ENCODE results near the gene ENPP6. TPM values are rescaled to one million over a fixed set of nuclear protein-coding genes. Genes with fewer than 3 reads are reported as not detected.

Gene ENPP6
- polyA plus RNA-seq, 1 experiment = not detected

DNA sequence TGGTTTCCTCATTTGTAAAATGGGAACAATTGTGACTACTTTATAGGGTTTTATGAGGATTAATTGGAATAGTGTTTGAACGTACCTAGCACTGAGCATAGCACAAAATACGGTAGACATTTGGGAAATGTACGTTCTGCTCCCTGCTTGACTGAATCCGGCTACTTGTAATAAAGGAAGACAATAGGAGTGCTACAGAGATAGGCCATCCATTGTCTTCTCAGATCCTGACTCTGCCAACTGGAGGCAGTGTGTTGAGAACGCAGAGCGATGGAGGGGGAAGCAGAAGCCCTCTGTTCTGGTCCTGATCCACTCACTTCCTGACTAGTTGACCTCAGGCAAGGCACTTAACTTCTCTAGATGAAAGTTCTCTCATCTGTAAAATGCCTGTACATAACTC lies 26.4 kb downstream of the ENPP6 start:
- TF ChIP-seq, protein P1, sequence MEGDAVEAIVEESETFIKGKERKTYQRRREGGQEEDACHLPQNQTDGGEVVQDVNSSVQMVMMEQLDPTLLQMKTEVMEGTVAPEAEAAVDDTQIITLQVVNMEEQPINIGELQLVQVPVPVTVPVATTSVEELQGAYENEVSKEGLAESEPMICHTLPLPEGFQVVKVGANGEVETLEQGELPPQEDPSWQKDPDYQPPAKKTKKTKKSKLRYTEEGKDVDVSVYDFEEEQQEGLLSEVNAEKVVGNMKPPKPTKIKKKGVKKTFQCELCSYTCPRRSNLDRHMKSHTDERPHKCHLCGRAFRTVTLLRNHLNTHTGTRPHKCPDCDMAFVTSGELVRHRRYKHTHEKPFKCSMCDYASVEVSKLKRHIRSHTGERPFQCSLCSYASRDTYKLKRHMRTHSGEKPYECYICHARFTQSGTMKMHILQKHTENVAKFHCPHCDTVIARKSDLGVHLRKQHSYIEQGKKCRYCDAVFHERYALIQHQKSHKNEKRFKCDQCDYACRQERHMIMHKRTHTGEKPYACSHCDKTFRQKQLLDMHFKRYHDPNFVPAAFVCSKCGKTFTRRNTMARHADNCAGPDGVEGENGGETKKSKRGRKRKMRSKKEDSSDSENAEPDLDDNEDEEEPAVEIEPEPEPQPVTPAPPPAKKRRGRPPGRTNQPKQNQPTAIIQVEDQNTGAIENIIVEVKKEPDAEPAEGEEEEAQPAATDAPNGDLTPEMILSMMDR (IDR thresholded peaks at IDR 0.05; ENCODE audit: insufficient read depth, low read depth, low read length) = no peak
- ChIA-PET CTCF (no interaction called here), POLR2A (no interaction called here)
- Histone ChIP-seq H3K4me3 (ENCODE audit: low read depth, low read length) (no peak overlapping the region), H3K27me3 (ENCODE audit: control insufficient read depth, insufficient read depth, low read length) (no peaks in the 10 kb centered on the region), H3K36me3 (ENCODE audit: control insufficient read depth, insufficient read depth, low read length) (no peaks in the 10 kb centered on the region)
- DNase-seq (ENCODE audit: low read depth) = no peak

DNA sequence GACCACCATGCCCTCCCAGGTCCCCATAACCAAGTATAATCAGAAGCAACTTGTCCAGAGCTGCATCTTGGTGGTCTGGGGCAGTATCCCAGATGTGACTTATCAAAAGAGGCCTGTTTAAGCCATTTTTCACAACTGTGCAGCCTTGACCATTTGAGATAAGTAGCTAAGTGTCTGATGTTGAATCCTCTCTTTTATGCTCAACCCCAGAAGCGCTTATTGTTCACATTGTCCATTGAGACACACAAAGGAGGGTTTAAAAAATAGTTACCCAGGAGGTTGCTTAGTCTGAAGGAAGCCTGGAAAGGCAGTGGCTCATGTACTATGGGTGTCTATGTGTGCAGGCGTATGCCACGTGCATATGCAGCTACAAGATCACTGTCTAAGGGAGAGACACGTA lies 27.0 kb downstream of the ENPP6 start:
- no peaks in the 10 kb centered on the region for H3K27me3 ChIP-seq (ENCODE audit: control insufficient read depth, insufficient read depth, low read length)
- ChIA-PET CTCF (no interaction called here), POLR2A (no interaction called here)
- TF ChIP-seq, protein P1 (IDR thresholded peaks at IDR 0.05; ENCODE audit: insufficient read depth, low read depth, low read length) = no peak
- H3K36me3 ChIP-seq (ENCODE audit: control insufficient read depth, insufficient read depth, low read length) = no peaks in the 10 kb centered on the region
- no peak for DNase-seq (ENCODE audit: low read depth)
- no peak overlapping the region for H3K4me3 ChIP-seq (ENCODE audit: low read depth, low read length)

DNA sequence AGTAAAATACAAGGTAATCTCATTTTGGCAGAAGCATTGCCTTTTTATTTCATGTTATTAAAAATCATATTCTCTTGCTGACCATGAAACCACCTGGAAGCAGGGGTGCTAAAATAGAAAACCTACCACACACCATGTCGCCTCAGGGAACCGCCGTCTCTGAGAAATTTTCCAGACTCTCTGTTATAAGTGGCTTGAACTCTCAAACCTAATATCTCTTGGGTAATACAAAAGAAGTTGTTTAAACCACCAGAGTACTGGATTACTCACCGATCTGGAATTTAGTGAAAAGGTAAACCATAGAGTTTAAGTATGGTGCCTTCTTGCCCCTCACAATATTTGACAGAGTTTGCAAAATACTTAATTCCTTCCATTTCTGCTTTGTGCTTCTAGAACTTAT lies 27.7 kb downstream of the ENPP6 start:
- ChIA-PET CTCF (no interaction called here), POLR2A (no interaction called here)
- no peak for DNase-seq (ENCODE audit: low read depth)
- TF ChIP-seq, protein P1 (IDR thresholded peaks at IDR 0.05; ENCODE audit: insufficient read depth, low read depth, low read length) = no peak
- Histone ChIP-seq H3K36me3 (ENCODE audit: control insufficient read depth, insufficient read depth, low read length) (no peaks in the 10 kb centered on the region), H3K4me3 (ENCODE audit: low read depth, low read length) (no peak overlapping the region), H3K27me3 (ENCODE audit: control insufficient read depth, insufficient read depth, low read length) (no peaks in the 10 kb centered on the region)

DNA sequence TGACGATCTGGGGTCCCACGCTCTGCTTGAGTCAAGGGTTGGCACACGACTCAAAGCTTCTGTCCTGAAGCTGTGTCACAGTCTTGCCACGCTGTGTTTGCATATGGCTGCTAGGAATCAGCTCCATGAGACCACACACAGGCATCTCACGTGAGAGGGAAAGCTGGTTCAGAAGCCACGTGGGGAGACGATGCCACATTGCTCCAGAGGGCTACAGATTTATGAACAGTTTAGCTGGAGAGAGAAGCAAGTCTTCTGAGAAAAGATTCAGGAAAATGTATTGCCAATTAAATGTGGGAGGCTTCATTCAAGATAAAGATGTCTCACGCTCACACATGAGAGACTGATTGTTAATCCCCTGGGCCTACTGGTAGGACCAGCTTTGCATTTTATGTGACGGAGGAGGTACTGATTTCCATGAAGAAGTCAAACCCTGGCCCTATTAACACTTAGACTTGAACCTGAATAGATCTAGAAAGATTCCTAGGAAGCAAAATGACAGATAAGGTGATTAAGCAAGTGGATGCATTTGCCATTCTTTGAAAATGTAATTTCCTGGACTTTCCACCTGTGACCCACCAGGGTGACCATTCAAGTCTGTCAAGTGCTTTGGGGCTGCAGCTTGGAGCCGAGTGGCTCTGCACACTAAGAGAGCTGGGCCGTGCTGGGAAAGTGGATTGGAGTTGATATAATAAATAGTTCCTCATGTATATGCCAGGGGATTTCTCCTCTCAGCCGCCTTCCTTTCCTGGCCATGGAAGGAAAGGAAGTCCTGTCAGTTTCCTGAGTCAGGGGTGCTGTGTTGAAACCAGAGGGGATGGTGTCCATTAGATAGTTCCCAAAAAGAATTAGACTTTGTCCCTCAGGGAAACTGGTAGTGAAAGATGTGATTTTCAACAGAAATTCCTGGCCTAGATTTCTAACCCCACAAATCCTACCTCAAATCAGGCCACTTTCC lies 29.0 kb downstream of the ENPP6 start:
- ChIA-PET POLR2A (no interaction called here), CTCF (no interaction called here)

DNA sequence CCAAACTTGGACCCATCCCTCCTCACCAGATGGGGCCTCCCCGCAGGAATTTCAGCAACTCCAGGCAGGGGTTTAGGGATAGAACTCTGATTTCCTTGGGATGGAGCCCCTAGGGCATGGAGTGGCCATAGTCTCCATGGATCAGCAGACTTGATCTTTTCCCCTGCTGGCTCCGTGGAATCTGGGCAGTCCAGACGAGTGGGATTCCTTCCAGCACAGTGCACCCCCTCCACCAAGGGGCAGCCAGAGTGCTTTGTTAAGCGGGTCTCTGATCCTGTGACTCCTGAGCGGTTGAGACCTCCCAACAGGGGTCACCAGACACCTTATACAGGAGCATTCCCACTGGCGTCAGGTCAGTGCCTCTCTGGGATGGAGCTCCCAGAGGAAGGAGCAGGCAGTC lies 40.4 kb downstream of the ENPP6 start:
- TF ChIP-seq, protein P1 (IDR thresholded peaks at IDR 0.05; ENCODE audit: insufficient read depth, low read depth, low read length) = no peak
- Histone ChIP-seq H3K4me3 (ENCODE audit: low read depth, low read length) (no peak overlapping the region), H3K27me3 (ENCODE audit: control insufficient read depth, insufficient read depth, low read length) (no peaks in the 10 kb centered on the region), H3K36me3 (ENCODE audit: control insufficient read depth, insufficient read depth, low read length) (no peaks in the 10 kb centered on the region)
- no peak for DNase-seq (ENCODE audit: low read depth)
- ChIA-PET CTCF (interaction anchor here (0.9 to 1.0 kb wide), 2 partner anchors 9 to 11 kb away, joined by 3 read pairs; no protein-coding TSS in a partner anchor), POLR2A (no interaction called here)

More for the DNA sequence above, 29.0 kb downstream of the ENPP6 start:
- no peak overlapping the region for H3K4me3 ChIP-seq (ENCODE audit: low read depth, low read length)
- TF ChIP-seq, protein P1 (IDR thresholded peaks at IDR 0.05; ENCODE audit: insufficient read depth, low read depth, low read length) = no peak
- DNase-seq (ENCODE audit: low read depth) = no peak
- H3K36me3 ChIP-seq (ENCODE audit: control insufficient read depth, insufficient read depth, low read length) = no peaks in the 10 kb centered on the region
- no peaks in the 10 kb centered on the region for H3K27me3 ChIP-seq (ENCODE audit: control insufficient read depth, insufficient read depth, low read length)
